GM12874 (cell line): ENCODE measurements around the gene FERMT3.

Experiments
- TF ChIP-seq, protein P1 (sequence below): IDR thresholded peaks from 2 replicates; pipeline ENCODE4 v1.5.1; 2011; ENCODE audit warnings: low read depth, mild to moderate bottlenecking, control low read depth, low read length, moderate library complexity; ENCODE audit not compliant: insufficient read depth

The FERMT3 gene

GRCh38 chr11:64255135-64256128 lies 48.9 kb downstream of the FERMT3 start:
- TF ChIP-seq, protein P1, sequence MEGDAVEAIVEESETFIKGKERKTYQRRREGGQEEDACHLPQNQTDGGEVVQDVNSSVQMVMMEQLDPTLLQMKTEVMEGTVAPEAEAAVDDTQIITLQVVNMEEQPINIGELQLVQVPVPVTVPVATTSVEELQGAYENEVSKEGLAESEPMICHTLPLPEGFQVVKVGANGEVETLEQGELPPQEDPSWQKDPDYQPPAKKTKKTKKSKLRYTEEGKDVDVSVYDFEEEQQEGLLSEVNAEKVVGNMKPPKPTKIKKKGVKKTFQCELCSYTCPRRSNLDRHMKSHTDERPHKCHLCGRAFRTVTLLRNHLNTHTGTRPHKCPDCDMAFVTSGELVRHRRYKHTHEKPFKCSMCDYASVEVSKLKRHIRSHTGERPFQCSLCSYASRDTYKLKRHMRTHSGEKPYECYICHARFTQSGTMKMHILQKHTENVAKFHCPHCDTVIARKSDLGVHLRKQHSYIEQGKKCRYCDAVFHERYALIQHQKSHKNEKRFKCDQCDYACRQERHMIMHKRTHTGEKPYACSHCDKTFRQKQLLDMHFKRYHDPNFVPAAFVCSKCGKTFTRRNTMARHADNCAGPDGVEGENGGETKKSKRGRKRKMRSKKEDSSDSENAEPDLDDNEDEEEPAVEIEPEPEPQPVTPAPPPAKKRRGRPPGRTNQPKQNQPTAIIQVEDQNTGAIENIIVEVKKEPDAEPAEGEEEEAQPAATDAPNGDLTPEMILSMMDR = no peak

- TF ChIP-seq, protein P1 = no peak
Observed at GRCh38 chr11:64256300-64256699, 49.8 kb downstream of the FERMT3 start.

DNA sequence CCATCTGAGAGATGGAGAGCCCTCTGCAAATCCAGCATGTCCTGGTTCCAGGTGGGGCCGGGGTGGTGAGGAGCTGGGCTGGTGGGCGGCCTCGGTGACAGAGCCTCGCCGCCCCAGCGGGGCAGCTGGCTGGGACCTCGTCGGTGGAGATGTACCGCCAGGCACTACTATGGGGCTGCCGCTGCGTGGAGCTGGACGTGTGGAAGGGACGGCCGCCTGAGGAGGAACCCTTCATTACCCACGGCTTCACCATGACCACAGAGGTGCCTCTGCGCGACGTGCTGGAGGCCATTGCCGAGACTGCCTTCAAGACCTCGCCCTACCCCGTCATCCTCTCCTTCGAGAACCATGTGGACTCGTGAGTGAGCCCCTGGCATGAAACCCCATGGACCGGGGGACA lies 51.8 kb downstream of the FERMT3 start:
- TF ChIP-seq, protein P1 = no peak

GRCh38 chr11:64258946-64259532 lies 52.5 kb downstream of the FERMT3 start:
- TF ChIP-seq, protein P1 = no peak

DNA sequence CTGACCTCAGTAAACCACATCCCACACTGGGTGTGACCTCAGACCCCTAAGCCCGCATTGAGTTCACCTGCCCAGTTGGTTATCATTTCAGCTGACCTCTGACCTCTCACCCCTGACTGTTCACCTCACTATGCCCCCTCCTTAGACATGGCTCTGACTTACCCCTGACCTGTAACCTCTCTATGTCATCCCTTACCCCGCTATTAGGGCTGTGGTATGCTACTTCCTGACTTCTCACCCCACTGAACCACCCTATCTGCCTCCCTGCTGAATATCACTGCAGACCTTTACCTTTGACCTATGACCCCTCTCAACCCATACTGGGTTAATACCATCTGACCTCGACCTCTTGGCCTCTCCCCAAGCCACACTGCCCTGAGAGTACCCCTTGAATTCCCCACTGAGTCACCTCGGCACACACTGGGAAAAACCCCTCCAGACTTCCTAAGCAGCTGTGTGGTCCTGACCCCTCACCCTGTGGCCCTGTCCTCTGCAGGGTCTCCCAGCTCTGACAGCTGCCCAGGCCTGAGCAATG lies 53.1 kb downstream of the FERMT3 start:
- TF ChIP-seq, protein P1 = no peak

DNA sequence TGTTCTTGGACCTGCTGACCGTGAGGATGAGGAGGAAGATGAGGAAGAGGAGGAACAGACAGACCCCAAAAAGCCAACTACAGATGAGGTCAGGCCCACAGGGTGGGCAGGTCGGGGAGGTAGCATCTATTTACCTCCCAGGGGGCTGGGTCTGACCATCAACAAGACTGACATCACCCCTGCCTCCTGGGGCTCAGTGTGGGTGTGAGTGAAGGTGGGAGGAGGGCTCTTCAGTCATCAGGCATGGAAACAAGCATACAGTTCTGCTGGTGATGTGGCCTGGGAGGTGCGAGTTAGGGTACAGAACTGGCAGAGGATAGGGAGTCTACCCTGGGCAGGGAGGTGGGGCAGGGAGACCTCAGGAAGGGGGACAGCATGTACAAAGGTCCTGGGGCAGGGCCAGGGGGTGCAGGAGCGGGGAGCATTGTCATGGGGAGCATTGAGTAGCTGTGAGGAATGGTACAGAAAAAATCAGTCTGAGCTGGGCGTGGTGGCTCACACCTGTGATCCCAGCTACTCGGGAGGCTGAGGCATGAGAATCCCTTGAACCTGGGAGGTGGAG lies 53.7 kb downstream of the FERMT3 start:
- TF ChIP-seq, protein P1 = no peak

GRCh38 chr11:64261556-64262080 lies 55.1 kb downstream of the FERMT3 start:
- TF ChIP-seq, protein P1 = no peak
